Prostate gland (tissue), 2 donors: ENCODE results near the gene OOSP4A.

Experiments used
- CTCF ChIP-seq, 4 experiments: fragments of 200-600 bp in 2 of 4; fragments of 450-650 bp in 2 of 4; sonication (generic) in 2 of 4; IDR thresholded peaks; 1 replicate in 3 of 4; 2 replicates in 1 of 4; pipeline ENCODE4 v1.5.1; 2016 to 2019; ENCODE audit warnings: antibody characterized with exemption in 4 of 4, mild to moderate bottlenecking in 2 of 4, moderate library complexity in 2 of 4
- POLR2A ChIP-seq: fragments of 450-650 bp; IDR thresholded peaks from one replicate; pipeline ENCODE4 v1.6.1; 2016; ENCODE audit warnings: antibody characterized with exemption, mild to moderate bottlenecking

- no peak for TF ChIP-seq CTCF (IDR thresholded peaks at IDR 0.05)
- no peak for TF ChIP-seq POLR2A
Observed at GRCh38 chr11:59954219-59954847, 9.5 kb upstream of the OOSP4A start.
